GM13976 (cell line): ENCODE measurements around the gene ABCB6.

Source experiments
- DNase-seq: peaks from one replicate; pipeline ENCODE4 v3.0.0; 2012; ENCODE audit warnings: low spot score
- in situ Hi-C: fragments of 300-500 bp; cut with MboI; formaldehyde crosslinking; loops from one replicate; pipeline ENCODE4 v1.12.0; 2022; ENCODE audit warnings: low sequenced_read_pairs, mixed read lengths, inconsistent platforms; ENCODE audit not compliant: unreplicated experiment
- TF ChIP-seq, protein P1 (sequence below): IDR thresholded peaks from 2 replicates; pipeline ENCODE4 v1.5.1; 2012; ENCODE audit warnings: borderline replicate concordance, mild to moderate bottlenecking; ENCODE audit not compliant: insufficient read depth; ENCODE audit errors: extremely low read depth, missing control alignments, control extremely low read depth

Gene ABCB6

DNA sequence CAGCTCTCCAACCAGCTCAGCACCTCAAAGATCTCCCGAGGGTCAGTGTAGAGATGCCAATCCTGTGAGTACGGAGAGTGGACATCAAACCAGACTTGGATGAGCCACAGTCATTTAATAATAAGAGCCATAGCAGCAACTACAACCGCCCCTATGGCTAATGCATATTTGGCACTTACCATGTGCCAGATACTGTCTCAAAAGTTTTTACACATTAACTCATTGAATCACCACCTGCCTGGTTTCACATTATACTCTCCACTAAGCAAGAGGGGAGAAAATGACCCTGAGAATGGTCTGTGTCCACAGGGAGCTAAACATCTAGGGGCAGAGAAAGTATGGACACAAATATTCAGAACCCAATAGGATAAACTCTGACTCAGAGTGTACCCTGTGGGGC lies 44.6 kb downstream of the ABCB6 start:
- in situ Hi-C loops, result loop anchor here (25.0 kb wide), 1 partner anchor 113 kb away; the partner anchor contains the start of gene DNAJB2
- TF ChIP-seq, protein P1, sequence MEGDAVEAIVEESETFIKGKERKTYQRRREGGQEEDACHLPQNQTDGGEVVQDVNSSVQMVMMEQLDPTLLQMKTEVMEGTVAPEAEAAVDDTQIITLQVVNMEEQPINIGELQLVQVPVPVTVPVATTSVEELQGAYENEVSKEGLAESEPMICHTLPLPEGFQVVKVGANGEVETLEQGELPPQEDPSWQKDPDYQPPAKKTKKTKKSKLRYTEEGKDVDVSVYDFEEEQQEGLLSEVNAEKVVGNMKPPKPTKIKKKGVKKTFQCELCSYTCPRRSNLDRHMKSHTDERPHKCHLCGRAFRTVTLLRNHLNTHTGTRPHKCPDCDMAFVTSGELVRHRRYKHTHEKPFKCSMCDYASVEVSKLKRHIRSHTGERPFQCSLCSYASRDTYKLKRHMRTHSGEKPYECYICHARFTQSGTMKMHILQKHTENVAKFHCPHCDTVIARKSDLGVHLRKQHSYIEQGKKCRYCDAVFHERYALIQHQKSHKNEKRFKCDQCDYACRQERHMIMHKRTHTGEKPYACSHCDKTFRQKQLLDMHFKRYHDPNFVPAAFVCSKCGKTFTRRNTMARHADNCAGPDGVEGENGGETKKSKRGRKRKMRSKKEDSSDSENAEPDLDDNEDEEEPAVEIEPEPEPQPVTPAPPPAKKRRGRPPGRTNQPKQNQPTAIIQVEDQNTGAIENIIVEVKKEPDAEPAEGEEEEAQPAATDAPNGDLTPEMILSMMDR, result no peak
- DNase-seq, result no peak

DNA sequence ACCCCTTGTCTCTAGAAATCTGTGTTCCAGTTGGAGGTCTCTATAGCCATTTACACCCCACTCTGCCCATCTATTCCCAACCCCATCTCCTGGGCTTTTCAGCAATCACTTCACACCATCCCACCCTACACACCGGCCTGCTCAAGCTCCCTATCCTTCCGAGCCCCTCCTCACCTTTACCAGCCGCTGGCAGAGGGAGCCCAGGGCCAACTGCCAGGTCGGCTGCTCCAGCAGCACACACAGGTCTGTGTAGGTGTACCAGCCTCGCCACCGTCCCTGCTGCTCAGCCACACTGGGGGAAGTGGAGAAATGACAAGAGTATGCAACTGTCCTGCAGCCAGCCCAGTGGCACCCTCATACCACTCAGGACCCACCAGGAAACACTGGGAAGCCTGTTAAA lies 45.6 kb downstream of the ABCB6 start:
- in situ Hi-C loops, result loop anchor here (25.0 kb wide), 1 partner anchor 114 kb away; the partner anchor contains the start of gene DNAJB2
- DNase-seq, result no peak
- TF ChIP-seq, protein P1, result no peak

DNA sequence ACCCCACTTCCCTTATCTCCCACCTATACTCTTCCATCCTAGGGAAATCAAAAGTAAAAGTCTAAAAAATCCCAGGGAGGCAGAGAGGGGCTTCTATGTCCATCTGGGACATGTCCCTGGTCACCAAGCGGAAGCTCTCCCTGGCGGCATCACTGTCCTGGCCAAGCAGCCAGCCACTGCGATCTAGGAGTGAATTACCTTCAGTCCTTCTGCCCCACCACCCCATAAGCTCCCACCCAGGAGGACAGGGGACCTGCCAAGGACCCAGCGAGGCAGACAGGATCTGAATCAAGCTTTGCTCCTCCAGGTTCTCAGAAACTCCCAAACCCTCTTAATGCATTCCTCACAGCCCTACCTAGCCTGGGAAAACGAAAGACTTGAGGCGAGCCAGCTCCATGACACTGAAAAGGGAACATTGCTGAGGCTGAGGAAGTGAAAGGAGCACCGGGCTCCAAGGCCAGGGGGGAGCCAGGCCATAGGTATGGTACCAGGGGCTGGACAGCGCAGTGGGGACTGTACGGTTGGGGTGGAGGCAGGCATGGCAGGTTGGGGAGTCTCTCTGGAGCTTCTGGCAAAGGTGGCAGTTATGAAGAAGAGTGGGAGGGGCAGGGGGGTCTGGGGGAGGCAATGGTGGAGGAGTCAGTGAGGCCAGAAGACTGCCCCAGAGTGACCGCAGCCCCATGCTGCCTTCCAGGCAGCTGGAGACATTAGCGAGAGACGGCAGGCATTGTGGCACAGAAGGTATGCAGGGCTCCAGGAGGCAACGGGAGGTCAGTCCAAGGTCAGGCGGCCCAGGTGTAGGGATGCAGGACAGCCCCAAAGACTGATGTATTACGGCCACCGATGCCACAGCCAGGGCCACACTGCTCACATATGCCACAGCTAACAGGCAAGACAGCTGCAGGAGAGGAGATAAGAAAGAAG lies 46.3 kb downstream of the ABCB6 start:
- TF ChIP-seq, protein P1, result no peak
- DNase-seq, result no peak
- in situ Hi-C loops, result loop anchor here (25.0 kb wide), 1 partner anchor 115 kb away; the partner anchor contains the start of gene DNAJB2

DNA sequence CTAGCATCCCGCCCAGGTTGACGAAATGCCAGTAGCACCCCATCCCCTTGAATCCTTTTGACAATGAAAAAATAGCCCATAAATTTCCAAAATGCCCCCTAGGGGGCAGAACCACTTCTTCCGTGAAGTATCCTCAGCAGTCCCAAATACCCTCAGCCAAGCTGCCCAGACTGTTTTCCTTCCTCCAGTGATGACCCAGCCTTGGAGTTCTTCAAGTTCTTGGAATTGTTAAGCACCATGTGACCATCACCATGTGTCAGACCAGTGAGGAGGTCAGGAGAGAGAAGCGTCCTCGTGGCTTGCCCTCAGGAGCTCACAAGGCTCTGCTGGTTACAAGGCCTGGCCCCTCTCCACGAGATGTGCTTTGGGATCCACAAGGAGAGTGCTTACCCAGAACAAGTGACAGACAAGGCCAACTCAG lies 47.5 kb downstream of the ABCB6 start:
- in situ Hi-C loops, result loop anchor here (25.0 kb wide), 1 partner anchor 116 kb away; the partner anchor contains the start of gene DNAJB2

DNA sequence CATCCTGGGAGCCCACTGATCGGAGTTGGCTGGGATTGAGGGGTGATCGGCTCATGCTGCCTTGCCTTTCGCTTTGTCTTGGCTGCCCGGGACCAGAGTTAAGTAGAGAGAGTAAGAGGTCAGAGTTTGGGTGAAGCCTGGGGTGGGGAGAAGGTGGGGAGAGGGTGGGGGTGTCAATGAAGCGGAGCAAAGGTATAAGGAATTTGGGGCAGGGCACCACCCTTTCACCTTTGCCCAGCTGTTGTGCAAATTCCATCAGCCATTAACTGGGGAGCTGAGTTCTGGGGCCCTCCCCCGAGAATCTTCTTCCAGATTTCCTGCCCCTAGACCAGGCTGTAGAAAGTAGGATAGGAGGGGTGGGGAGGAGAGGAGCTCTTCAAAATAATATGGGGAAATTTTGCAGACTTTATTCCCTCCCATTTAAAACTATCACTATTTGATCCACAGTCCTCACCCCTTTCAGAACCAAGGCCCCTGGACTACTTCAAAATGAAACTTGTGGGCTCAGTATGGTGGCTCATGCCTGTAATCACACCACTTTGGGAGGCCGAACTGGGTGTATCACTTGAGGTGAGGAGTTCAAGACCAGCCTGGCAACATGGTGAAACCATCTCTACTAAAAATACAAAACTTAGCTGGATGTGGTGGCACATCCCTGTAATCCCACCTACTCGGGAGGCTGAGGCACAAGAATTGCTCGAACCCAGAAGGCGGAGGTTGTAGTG lies 48.7 kb downstream of the ABCB6 start, which contains the start of gene SLC23A3:
Gene SLC23A3 (minus strand): TSS at position 100 of the 725 bp plus-strand sequence. CDS start 45 bp downstream, at position 55.
- TF ChIP-seq, protein P1, result no peak
- in situ Hi-C loops, result loop anchor here (25.0 kb wide), 1 partner anchor 117 kb away; the partner anchor contains the start of gene DNAJB2
- no peak for DNase-seq

More for the DNA sequence above, 47.5 kb downstream of the ABCB6 start:
- TF ChIP-seq, protein P1, result peak; percentile 40
- DNase-seq, result peak; percentile 55

GRCh38 chr2:219168932-219169331 lies 49.8 kb downstream of the ABCB6 start:
- in situ Hi-C loops, result loop anchor here (25.0 kb wide), 1 partner anchor 118 kb away; the partner anchor contains the start of gene DNAJB2
- TF ChIP-seq, protein P1, result no peak
- no peak for DNase-seq
